Ishikawa (cell line): ENCODE data around the gene SOX10.

Source experiments
- EGR1 ChIP-seq: IDR thresholded peaks from 2 replicates; pipeline ENCODE4 v1.6.1; 2012
- FOXM1 ChIP-seq: IDR thresholded peaks from 2 replicates; pipeline ENCODE4 v1.6.1; 2012; ENCODE audit warnings: low read depth, borderline replicate concordance
- USF1 ChIP-seq: IDR thresholded peaks from 2 replicates; pipeline ENCODE4 v1.6.1; 2012
- YY1 ChIP-seq: IDR thresholded peaks from 2 replicates; pipeline ENCODE4 v1.6.1; 2012; ENCODE audit warnings: low read depth

DNA sequence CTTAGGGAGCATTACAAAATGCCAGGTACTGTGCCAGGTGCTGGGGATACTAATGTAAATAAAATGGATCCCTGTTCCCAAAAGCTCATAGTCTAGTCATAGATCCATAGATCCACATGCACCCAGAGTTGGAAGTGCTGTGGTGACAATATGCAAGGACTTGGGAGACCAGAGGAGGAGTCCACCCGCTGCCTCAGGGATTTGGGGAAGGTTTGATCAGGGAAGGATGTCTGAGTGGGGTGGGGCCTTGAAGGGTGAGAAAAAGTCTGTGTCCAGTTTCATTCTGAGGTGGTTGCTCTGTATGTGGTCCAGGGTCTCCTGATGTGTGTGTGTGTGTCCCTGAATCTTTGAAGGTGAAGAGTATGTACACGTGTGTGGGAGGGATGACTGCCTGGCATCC lies 9.2 kb downstream of the SOX10 start:
- TF ChIP-seq FOXM1: no peak
- TF ChIP-seq USF1: no peak
- no peak for TF ChIP-seq YY1
- TF ChIP-seq EGR1: no peak
